GM18858 (cell line): ENCODE data around the gene MTCL1.

Source experiments
- ATAC-seq: cut with Tn5 transposase; IDR thresholded peaks from one replicate; pipeline ENCODE4 v1.9.1; 2021; ENCODE audit not compliant: unreplicated experiment

MTCL1 gene

GRCh38 chr18:8856212-8856611 is 150.9 kb downstream of the MTCL1 start:
- ATAC-seq = no peak

DNA sequence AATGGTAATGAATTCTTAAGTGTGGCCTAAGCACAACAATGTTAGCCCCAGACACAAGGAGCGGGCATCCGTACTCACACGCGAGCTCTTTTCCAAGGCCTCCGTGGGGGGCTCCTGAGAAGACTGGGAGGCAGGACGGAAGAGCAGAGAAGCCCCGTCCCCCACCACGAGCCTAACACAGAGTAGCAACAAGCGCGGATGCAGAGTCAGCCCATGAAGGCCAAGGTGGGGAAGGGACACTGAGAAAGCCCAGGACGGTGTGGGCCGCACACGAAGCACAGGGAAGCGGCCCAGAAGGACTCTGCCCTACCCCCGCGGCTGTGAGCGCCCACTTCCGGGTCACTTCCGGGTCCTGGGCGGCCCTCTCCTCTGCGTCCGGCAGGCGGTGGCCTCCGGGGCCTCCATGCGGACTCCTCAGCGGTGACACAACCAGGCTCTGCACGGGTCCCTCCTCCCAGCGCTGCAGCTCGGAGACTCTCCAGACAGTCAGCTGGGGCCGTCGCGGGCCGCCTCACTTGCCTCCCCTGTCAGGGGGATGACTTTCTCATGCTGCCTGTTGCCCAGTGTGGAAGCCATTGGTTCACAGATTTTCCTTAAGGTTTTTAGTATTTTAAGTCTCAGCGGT is 151.5 kb downstream of the MTCL1 start:
- no peak for ATAC-seq

GRCh38 chr18:8857806-8858205 is 152.4 kb downstream of the MTCL1 start:
- no peak for ATAC-seq

- ATAC-seq = no peak
These were observed 153.6 kb downstream of the MTCL1 start for GRCh38 chr18:8858888-8859511.

GRCh38 chr18:8860845-8861642 is 155.7 kb downstream of the MTCL1 start:
- ATAC-seq = no peak

DNA sequence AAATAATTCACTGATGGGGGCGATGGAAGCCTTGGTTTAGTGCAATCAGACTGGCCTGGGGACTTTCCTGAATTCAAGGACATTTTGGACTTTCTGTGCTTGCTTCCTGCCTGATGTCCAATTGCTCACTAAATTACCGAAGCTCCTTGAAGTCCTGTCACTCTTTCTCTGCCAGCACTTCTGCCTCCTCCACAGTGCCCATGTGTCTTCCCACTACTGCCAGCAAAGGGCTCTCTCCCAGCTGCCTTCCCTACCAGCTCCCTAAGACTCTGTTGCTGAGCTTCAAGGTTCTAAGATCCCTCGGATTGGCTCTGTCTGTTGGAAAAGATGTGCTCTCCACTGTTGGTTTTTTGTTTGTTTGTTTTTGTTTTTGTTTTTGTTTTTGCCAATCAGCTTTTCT is 158.1 kb downstream of the MTCL1 start:
- no peak for ATAC-seq

DNA sequence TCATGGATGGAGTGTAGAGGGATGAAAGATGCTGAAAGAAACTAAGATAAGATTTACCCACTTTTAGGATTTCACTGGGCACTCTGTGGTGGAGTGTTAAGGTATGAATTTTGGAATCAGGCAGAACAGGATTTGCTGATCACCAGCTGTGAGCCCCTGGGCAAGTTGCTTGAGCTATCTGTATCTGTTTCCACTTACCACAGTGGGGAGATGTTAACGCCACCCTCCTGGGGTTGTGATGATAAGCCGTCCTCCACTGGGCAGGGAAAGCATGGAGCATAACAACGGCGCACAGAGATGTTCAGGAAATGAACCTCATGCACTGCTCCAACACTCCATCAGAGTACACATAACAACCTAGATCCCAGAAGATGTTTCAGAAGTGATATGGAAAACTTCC is 160.6 kb downstream of the MTCL1 start:
- ATAC-seq = no peak

DNA sequence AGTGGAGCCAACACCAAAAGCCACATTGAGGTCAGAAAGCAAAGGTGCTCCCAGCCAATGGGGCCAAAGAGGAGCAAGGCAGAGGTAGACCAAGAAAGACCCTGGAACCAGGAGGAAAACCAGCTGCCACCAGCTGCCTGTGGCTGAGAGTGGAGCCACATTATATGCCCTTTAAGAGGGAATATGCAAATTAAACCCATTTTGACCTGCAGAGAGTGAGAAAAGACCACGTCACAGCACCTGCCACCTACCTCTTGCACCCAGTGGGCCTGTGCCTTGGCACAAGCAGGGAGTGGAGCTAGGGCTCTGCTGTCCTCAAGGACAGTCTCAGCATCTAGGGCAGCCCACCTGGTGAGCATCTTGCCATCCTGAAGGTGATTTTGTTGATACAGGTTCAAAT is 161.3 kb downstream of the MTCL1 start:
- ATAC-seq = no peak

- ATAC-seq = no peak
These were observed 162.9 kb downstream of the MTCL1 start for GRCh38 chr18:8868276-8868675.

DNA sequence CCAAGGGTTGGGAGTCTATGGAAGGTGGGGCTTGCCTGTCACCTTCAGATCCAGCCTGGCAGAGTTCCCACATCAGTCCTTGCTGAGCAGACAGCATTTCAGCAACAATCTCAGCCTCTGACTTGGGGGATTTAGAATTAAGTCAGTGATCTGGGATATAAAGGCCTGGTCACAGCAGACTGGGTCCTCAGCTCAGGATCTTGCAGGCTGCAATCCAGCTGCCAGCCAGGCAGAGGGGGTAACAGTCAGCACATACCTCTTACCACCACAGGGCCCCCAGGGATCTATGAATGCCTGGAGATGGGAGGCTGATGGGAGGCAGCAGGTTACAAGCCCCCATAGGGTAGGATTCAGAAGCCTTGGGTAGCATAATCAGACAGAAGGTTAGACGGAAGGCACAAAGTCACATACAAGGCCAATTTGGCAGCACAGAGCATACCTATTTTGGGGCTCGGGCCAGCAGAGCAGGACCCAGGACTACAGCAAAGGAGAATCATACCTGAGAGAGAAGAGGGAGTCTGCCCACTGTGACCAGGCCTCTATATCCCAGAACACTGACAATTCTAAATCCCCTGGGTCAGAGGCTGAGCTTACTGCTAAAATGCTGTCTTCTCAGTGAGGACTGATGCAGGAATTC is 163.5 kb downstream of the MTCL1 start:
- ATAC-seq = no peak

GRCh38 chr18:8869696-8870095 is 164.3 kb downstream of the MTCL1 start:
- ATAC-seq = no peak

DNA sequence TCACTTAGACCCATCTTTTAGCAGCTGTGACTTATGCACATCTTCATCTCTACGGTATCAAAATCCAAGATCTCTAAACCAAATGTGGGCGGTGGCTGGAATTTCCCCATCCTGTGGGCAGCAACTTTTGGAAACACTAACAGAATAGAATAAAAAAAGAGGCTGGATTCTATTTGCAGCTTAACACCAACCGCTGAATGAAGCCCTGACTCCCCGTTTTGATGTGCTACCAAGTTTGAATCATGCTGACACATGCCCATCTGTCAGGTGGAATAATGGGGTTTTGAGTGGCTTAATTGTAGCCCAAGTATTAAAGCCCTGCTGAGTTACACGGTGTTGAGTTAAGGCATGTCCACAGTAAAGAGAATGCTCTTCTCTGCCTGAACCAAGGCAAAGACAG is 165.2 kb downstream of the MTCL1 start:
- no peak for ATAC-seq

GRCh38 chr18:8871489-8871888 is 166.1 kb downstream of the MTCL1 start:
- ATAC-seq = no peak

DNA sequence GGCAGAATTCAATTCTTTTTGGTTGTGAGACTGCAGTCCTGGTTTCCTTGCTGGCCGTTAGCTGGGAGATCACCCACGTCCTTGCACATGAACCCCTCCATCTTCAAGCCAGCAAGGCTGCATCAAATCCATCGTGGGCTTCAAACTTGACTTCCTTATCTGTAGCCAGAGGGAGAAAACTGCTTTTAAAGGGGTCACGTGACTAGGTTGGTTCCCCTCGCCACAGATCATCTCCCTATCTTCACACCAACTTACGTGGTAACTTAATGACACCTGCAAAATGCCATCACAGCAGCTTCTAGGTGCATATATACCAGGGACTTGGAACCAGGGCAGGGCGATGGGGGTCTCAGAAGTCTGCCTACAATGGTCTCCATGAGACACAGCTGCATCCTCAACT is 169.5 kb downstream of the MTCL1 start:
- no peak for ATAC-seq

DNA sequence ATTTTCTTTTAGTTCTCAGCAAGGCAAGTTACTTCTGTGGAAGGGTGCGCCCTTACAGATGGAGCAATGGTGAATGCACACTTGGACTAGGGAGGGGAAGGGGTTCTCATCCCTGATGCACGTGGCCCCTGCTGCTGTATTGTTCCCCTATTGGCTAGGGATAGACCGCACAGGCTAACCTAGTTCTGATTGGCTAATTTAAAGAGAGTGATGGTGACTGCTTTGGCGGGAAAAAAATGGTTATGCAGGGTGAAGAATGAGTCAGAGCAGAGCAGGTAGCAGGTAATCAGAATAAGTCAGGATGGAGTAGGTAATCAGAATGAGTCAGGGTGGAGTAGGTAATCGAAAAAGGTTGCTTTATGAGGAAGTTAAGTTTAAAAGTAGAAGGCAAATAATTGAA is 171.5 kb downstream of the MTCL1 start:
- ATAC-seq = no peak

GRCh38 chr18:8881103-8881502 is 175.7 kb downstream of the MTCL1 start:
- no peak for ATAC-seq
